Measurements from ENCODE around the gene TUT7.
"Not testable (repeated sequence)": the region's sequence is repeated elsewhere in the genome, so short reads cannot be mapped to it uniquely, and the experiment has no call there.

TUT7 gene

DNA sequence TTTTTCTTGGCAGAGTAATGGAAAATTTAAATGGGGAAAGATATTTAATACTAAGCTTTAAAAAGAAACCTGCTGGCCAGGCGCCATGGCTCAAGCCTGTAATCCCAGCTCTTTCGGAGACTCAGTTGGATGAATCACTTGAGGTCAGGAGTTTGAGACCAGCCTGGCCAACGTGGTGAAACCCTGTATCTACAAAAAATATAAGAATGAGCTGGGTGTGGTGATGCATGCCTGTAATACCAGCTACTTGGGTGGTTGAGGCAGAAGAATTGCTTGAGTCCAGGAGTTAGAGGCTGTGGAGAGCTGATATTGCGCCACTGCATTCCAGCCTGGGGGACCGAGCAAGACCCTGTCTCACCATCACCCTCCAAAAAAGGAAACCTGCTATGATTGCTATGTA lies 32.8 kb downstream of the TUT7 start:
- no peak for DNase-seq
- Mint-ChIP-seq H3K27me3 (ENCODE audit: low read depth, poor library complexity) (no peaks in the 10 kb centered on the region), H3K4me1 (no peaks in the 10 kb centered on the region), H3K27ac (no peak overlapping the region), H3K4me3 (no peak overlapping the region), H3K9me3 (no peaks in the 10 kb centered on the region), H3K36me3 (ENCODE audit: low read depth) (peaks cover 52% of the 10 kb centered on the region)
- no peak for TF ChIP-seq CTCF (IDR thresholded peaks at IDR 0.05)

GRCh38 chr9:86318187-86318586 lies 36.0 kb downstream of the TUT7 start:
- no peaks in the 10 kb centered on the region for H3K9me3 Mint-ChIP-seq
- no peak for DNase-seq
- no peak overlapping the region for H3K4me3 Mint-ChIP-seq
- H3K27ac Mint-ChIP-seq, result no peak overlapping the region
- no peaks in the 10 kb centered on the region for H3K27me3 Mint-ChIP-seq (ENCODE audit: low read depth, poor library complexity)
- TF ChIP-seq CTCF (IDR thresholded peaks at IDR 0.05), result no peak
- peaks cover 64% of the 10 kb centered on the region for H3K36me3 Mint-ChIP-seq (ENCODE audit: low read depth)
- peaks cover 13% of the 10 kb centered on the region for H3K4me1 Mint-ChIP-seq

DNA sequence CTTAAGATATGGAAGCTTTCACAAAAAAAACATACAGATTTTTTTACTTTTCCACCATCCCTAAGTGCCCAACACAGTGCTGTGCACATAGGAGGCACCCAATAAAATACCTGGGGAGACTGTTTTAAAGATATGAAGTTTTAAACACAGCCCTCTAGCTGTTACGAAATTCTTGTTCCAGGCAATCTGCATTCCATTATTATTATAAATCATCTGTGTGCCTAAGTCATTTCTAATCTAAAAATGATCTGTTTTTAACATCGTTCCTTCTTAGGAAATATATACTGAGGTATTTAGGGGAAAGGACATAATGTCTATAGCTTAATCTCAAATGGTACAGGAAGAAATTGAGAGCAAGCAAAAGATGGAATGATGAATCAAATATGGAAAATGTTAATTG lies 39.1 kb downstream of the TUT7 start:
- peaks cover 72% of the 10 kb centered on the region for H3K36me3 Mint-ChIP-seq (ENCODE audit: low read depth)

GRCh38 chr9:86312959-86313358 lies 41.3 kb downstream of the TUT7 start:
- DNase-seq; H3K27me3 Mint-ChIP-seq (ENCODE audit: low read depth, poor library complexity); H3K4me3 Mint-ChIP-seq; H3K27ac Mint-ChIP-seq: not testable (repeated sequence)
- Mint-ChIP-seq H3K4me1 (peaks cover 13% of the 10 kb centered on the region), H3K36me3 (ENCODE audit: low read depth) (peaks cover 87% of the 10 kb centered on the region), H3K9me3 (peaks cover 13% of the 10 kb centered on the region)

More for the DNA sequence above, 39.1 kb downstream of the TUT7 start:
- Mint-ChIP-seq H3K9me3 (peaks cover 13% of the 10 kb centered on the region), H3K27me3 (ENCODE audit: low read depth, poor library complexity) (no peaks in the 10 kb centered on the region), H3K4me1 (peaks cover 13% of the 10 kb centered on the region), H3K4me3 (no peak overlapping the region), H3K27ac (no peak overlapping the region)
- TF ChIP-seq CTCF (IDR thresholded peaks at IDR 0.05), result no peak
- DNase-seq, result no peak

DNA sequence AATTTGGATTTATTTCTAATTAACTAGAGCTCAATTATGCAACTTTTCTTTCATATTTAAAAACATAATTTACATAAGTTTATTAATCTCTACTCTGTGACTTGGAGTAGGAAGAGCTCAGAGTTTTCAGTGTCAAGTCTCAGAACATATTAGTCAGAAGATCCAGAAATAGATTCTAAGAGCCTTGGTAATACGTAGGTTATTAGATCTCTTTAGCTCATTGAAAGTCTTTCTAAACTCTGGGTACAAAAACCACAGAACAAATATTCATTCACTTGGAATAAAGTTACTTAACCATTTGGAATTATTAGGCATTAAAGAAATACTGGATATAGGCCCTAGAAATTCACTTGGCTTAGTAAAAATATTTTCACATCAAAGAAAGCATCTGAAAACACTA lies 45.5 kb downstream of the TUT7 start:
- H3K36me3 Mint-ChIP-seq (ENCODE audit: low read depth), result peaks cover 77% of the 10 kb centered on the region
- TF ChIP-seq CTCF (IDR thresholded peaks at IDR 0.05), result no peak
- DNase-seq, result no peak

DNA sequence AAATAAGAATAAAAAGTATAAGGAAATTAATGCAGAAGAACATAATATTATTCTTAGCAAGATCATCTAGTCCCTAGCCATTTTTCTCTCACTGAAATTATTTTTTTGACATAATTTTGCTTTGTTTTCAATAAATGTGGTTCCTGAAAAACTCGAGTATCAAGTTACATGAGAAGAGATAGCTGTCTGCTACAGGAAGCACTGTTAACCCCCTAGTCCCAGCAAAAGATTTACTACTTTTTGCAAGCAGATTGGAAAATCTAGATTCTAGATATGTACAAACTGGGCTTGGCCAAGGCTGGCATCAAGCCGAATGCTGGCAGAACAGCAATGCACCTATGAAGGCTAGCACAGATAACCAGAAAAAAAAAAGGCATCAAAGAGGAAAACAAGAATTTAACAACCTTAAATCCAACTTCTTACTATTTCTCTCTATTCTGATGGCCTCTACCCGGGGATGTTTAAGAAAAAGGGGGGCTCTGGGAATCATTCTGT lies 49.9 kb downstream of the TUT7 start:
- H3K9me3 Mint-ChIP-seq, result no peaks in the 10 kb centered on the region
- DNase-seq, result no peak
- peak overlapping the region; percentile 37 for H3K4me3 Mint-ChIP-seq
- peaks cover 57% of the 10 kb centered on the region for H3K36me3 Mint-ChIP-seq (ENCODE audit: low read depth)
- no peaks in the 10 kb centered on the region for H3K27me3 Mint-ChIP-seq (ENCODE audit: low read depth, poor library complexity)
- H3K27ac Mint-ChIP-seq, result peak overlapping the region; percentile 87
- TF ChIP-seq CTCF (IDR thresholded peaks at IDR 0.05), result no peak
- peaks cover 38% of the 10 kb centered on the region for H3K4me1 Mint-ChIP-seq

More for the DNA sequence above, 45.5 kb downstream of the TUT7 start:
- peaks cover 13% of the 10 kb centered on the region for H3K9me3 Mint-ChIP-seq
- no peak overlapping the region for H3K27ac Mint-ChIP-seq
- peaks cover 23% of the 10 kb centered on the region for H3K4me1 Mint-ChIP-seq
- H3K27me3 Mint-ChIP-seq (ENCODE audit: low read depth, poor library complexity), result no peaks in the 10 kb centered on the region
- no peak overlapping the region for H3K4me3 Mint-ChIP-seq
